ENCODE results near the gene PAGR1. TPM values are rescaled to one million over a fixed set of nuclear protein-coding genes. Genes with fewer than 3 reads are reported as not detected.

The PAGR1 gene
- total and polyA plus RNA-seq, 2 of the 13 experiments (the other 11 are each of a cell fraction or from before 2014, with no cell fraction given) = 9.8 to 66.4 TPM

DNA sequence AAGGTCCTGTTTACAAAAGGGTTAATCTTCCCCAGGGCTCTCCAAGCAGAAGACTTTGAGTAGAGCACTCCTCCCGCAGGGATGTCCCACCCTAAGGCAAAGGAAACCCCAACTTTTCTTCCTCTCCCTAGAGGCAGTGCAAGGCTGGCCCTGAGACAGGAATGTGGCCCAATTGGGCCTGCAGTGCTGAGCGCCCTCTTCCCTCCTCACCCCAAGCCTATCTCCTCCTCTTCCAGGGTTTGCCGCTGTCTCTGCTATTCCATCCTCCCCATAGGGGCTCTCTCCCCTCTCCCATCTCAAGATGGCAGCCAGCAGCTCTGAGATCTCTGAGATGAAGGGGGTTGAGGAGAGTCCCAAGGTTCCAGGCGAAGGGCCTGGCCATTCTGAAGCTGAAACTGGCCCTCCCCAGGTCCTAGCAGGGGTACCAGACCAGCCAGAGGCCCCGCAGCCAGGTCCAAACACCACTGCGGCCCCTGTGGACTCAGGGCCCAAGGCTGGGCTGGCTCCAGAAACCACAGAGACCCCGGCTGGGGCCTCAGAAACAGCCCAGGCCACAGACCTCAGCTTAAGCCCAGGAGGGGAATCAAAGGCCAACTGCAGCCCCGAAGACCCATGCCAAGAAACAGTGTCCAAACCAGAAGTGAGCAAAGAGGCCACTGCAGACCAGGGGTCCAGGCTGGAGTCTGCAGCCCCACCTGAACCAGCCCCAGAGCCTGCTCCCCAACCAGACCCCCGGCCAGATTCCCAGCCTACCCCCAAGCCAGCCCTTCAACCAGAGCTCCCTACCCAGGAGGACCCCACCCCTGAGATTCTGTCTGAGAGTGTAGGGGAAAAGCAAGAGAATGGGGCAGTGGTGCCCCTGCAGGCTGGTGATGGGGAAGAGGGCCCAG lies 3.0 kb upstream of the PAGR1 start (continued):
- TF ChIP-seq, protein P1, sequence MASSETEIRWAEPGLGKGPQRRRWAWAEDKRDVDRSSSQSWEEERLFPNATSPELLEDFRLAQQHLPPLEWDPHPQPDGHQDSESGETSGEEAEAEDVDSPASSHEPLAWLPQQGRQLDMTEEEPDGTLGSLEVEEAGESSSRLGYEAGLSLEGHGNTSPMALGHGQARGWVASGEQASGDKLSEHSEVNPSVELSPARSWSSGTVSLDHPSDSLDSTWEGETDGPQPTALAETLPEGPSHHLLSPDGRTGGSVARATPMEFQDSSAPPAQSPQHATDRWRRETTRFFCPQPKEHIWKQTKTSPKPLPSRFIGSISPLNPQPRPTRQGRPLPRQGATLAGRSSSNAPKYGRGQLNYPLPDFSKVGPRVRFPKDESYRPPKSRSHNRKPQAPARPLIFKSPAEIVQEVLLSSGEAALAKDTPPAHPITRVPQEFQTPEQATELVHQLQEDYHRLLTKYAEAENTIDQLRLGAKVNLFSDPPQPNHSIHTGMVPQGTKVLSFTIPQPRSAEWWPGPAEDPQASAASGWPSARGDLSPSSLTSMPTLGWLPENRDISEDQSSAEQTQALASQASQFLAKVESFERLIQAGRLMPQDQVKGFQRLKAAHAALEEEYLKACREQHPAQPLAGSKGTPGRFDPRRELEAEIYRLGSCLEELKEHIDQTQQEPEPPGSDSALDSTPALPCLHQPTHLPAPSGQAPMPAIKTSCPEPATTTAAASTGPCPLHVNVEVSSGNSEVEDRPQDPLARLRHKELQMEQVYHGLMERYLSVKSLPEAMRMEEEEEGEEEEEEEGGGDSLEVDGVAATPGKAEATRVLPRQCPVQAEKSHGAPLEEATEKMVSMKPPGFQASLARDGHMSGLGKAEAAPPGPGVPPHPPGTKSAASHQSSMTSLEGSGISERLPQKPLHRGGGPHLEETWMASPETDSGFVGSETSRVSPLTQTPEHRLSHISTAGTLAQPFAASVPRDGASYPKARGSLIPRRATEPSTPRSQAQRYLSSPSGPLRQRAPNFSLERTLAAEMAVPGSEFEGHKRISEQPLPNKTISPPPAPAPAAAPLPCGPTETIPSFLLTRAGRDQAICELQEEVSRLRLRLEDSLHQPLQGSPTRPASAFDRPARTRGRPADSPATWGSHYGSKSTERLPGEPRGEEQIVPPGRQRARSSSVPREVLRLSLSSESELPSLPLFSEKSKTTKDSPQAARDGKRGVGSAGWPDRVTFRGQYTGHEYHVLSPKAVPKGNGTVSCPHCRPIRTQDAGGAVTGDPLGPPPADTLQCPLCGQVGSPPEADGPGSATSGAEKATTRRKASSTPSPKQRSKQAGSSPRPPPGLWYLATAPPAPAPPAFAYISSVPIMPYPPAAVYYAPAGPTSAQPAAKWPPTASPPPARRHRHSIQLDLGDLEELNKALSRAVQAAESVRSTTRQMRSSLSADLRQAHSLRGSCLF (CRISPR knock-in tag; IDR thresholded peaks at IDR 0.05; ENCODE audit: borderline replicate concordance) = no peak
- TF ChIP-seq, protein P2, sequence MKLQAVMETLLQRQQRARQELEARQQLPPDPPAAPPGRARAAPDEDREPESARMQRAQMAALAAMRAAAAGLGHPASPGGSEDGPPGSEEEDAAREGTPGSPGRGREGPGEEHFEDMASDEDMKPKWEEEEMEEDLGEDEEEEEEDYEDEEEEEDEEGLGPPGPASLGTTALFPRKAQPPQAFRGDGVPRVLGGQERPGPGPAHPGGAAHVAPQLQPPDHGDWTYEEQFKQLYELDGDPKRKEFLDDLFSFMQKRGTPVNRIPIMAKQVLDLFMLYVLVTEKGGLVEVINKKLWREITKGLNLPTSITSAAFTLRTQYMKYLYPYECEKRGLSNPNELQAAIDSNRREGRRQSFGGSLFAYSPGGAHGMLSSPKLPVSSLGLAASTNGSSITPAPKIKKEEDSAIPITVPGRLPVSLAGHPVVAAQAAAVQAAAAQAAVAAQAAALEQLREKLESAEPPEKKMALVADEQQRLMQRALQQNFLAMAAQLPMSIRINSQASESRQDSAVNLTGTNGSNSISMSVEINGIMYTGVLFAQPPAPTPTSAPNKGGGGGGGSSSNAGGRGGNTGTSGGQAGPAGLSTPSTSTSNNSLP (IDR thresholded peaks at IDR 0.05; ENCODE audit: low read depth, low read length) = no peak
- no peak for TF ChIP-seq ADNP (CRISPR knock-in tag; IDR thresholded peaks at IDR 0.05)
- TF ChIP-seq ZNF225 (CRISPR knock-in tag; IDR thresholded peaks at IDR 0.05) = no peak
- TF ChIP-seq ZNF224 (CRISPR knock-in tag; IDR thresholded peaks at IDR 0.05) = no peak
- 0 out of 2 replicates have a peak, but pooled peaks have one; percentile 4 for TF ChIP-seq NRL (CRISPR knock-in tag; IDR thresholded peaks at IDR 0.05; ENCODE audit: borderline replicate concordance)
- no peak for TF ChIP-seq PRMT3 (CRISPR knock-in tag; IDR thresholded peaks at IDR 0.05; ENCODE audit: borderline replicate concordance, low read depth)
- TF ChIP-seq SAFB2 (CRISPR knock-in tag; IDR thresholded peaks at IDR 0.05; ENCODE audit: borderline replicate concordance, low read depth) = no peak
- TF ChIP-seq, protein P3, sequence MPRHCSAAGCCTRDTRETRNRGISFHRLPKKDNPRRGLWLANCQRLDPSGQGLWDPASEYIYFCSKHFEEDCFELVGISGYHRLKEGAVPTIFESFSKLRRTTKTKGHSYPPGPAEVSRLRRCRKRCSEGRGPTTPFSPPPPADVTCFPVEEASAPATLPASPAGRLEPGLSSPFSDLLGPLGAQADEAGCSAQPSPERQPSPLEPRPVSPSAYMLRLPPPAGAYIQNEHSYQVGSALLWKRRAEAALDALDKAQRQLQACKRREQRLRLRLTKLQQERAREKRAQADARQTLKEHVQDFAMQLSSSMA (CRISPR knock-in tag; IDR thresholded peaks at IDR 0.05) = no peak
- no peak for TF ChIP-seq FOXK1 (CRISPR knock-in tag; IDR thresholded peaks at IDR 0.05; ENCODE audit: borderline replicate concordance, low read depth)
- no peak for TF ChIP-seq ELF4 (CRISPR knock-in tag; IDR thresholded peaks at IDR 0.05; ENCODE audit: borderline replicate concordance)
- no peak for TF ChIP-seq SRSF9 (IDR thresholded peaks at IDR 0.05; ENCODE audit: borderline replicate concordance, insufficient read depth, low read depth, low read length, poor library complexity, severe bottlenecking)
- TF ChIP-seq, protein P4, sequence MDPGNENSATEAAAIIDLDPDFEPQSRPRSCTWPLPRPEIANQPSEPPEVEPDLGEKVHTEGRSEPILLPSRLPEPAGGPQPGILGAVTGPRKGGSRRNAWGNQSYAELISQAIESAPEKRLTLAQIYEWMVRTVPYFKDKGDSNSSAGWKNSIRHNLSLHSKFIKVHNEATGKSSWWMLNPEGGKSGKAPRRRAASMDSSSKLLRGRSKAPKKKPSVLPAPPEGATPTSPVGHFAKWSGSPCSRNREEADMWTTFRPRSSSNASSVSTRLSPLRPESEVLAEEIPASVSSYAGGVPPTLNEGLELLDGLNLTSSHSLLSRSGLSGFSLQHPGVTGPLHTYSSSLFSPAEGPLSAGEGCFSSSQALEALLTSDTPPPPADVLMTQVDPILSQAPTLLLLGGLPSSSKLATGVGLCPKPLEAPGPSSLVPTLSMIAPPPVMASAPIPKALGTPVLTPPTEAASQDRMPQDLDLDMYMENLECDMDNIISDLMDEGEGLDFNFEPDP (CRISPR knock-in tag; conservative IDR thresholded peaks at IDR 0.05) = no peak
- no peak for TF ChIP-seq ZNF589 (CRISPR knock-in tag; conservative IDR thresholded peaks at IDR 0.05)
- no peak for TF ChIP-seq FOSL2 (CRISPR knock-in tag; IDR thresholded peaks at IDR 0.05)
- TF ChIP-seq BHLHE40 (IDR thresholded peaks at IDR 0.05; ENCODE audit: low read length) = no peak
- TF ChIP-seq MED8 (CRISPR knock-in tag; IDR thresholded peaks at IDR 0.05; ENCODE audit: insufficient replicate concordance) = no peak
- TF ChIP-seq ZNF138 (CRISPR knock-in tag; IDR thresholded peaks at IDR 0.05; ENCODE audit: low read depth) = no peak

Measured in HepG2 (cell line).